Measurements from ENCODE around the gene RBMS2.
"Not testable (repeated sequence)": the region's sequence is repeated elsewhere in the genome, so short reads cannot be mapped to it uniquely, and the experiment has no call there.

Gene RBMS2, protein sequence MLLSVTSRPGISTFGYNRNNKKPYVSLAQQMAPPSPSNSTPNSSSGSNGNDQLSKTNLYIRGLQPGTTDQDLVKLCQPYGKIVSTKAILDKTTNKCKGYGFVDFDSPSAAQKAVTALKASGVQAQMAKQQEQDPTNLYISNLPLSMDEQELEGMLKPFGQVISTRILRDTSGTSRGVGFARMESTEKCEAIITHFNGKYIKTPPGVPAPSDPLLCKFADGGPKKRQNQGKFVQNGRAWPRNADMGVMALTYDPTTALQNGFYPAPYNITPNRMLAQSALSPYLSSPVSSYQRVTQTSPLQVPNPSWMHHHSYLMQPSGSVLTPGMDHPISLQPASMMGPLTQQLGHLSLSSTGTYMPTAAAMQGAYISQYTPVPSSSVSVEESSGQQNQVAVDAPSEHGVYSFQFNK
- total RNA-seq: 1.1 to 2.2 reads per million in 2 donors

GRCh38 chr12:56521590-56522371, at the start of gene RBMS2:
Gene RBMS2 (plus strand): TSS chr12:56521820. CDS start chr12:56522024, 204 bp downstream.
- peak in 2 of 5 experiments; percentile 53 to 67 for DNase-seq

DNA sequence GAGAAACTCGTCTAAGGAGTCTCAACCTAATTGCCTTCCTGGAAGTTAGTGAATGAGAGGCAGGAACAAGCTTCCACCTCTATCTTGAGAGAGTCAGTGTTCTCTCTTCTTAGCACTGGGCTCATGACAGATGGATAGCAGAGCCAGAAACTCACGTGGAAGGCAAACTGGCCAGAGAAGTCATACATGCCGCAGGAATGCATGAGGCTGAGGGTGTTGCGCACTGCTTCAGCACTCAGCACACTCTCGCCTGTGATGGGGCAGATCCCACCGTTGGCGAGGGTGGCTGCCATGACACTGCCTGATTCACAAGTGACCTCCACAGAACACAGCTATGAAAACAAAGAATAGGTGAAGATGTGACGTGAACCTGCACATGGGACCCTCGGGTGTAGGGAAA, 47.2 kb upstream of the RBMS2 start:
- DNase-seq: no peak

- no peak for DNase-seq
Observed at GRCh38 chr12:56476143-56476542, 45.5 kb upstream of the RBMS2 start.

GRCh38 chr12:56476972-56477432, 44.6 kb upstream of the RBMS2 start:
- no peak for DNase-seq

- DNase-seq: no peak
Observed at GRCh38 chr12:56477521-56478225, 43.9 kb upstream of the RBMS2 start.

DNA sequence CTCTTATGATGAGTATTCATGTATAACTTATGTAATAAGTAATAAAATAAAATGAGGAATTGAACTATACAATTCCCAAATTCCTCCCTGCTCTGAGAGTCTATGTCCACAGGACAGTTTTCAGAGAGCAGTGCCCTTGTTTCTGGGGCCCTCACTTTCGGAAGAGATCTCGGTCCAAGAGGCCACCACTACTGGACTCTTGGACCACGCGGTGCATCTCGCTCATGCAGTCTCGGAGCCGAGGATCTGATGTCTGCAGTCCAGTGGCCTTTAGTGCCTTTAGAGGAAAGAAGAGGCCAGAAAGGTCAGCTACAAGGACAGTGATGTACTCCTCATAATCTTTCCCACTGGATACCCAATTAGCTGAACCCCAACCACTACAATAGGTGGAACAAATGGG, 42.0 kb upstream of the RBMS2 start:
- DNase-seq: no peak

DNA sequence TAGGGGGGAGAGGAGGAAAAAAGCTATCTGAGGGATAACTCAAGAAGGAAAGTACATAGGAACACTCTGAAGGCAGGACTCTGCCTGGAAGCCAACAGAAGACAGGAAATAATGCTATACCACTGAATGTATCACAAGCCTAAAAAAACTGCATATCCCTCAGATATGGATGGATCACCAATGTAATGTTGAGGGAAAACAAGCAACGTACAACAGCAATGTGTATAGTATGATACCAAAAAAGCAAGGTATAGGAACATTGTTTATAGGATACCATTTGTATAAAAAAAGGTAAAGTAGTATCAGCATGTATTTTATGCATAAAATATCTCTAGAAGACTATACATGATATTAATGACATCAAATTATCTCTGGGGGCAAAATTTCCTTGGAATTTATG, 37.1 kb upstream of the RBMS2 start:
- DNase-seq: no peak

DNA sequence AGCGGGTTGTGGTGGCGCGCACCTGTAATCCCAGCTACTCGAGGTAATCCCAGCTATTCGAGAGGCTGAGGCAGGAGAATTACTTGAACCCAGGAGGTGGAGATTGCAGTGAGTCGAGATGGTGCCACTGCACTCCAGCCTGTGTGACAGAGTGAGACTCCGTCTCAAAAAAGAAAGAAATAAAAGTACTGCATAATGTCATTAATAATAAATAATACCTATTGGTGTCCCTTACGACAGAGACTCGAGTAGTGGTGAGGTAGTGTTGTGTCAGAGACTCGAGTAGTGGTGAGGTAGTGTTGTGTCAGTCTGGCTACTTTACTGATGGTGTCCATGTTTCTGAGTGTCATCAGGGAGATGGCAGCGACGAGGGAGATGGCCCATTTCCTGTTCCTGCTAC, 34.9 kb upstream of the RBMS2 start:
- DNase-seq: no peak

- DNase-seq: peak in 2 of 5 experiments; percentile 4 to 27
Observed at GRCh38 chr12:56487448-56488040, 34.1 kb upstream of the RBMS2 start.

DNA sequence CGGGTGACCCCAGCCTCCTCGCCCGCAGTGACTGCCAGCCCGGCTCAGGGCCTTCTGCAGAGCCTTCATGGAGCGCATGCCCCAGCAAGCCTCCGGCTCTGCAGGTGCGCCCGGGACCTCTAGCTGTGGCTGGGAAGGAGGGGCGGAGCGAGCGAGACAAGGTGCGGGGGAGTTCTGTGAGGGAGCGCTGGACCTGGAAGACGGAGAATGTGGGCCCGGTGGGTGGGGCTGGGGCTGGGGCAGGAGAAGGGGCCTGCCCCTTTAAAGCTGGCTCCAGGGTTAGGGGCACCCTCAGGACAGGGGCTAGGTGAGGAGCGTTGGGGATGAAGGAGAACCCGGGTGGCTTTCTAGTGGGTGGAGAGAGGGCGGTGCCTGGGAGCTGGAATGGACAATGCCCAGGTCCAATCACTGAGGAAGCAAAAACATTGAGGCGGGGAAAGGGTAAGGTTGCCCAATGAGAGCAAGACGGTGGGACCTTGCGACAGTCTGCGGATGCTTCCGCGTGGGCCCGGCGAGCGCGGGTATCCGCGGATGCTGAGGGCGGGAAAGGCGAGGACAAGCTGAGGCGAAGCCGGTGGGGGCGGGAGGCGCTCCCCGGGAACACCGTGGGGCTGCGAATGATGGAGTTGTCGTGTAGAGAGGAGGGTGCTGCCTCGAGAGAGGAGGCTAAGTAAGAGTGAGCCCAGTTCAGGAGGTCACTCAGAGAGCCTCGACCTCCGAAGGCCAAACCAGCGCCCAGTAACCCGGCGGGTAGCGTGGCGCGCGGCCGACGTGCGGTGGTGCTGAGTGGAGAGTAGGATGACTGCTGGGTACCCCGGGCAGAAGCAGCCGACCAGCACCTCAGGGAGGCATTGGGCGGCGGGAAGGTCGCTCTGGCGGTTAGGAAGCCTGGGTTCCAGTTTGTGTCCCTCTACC, 33.3 kb upstream of the RBMS2 start, which contains the start of gene GLS2:
Gene GLS2, minus strand, starts transcription at position 121 of the 915 bp plus-strand sequence. Its CDS starts 43 bp downstream, at position 78.
- DNase-seq: peak; percentile 28 to 85 (median 60)

DNA sequence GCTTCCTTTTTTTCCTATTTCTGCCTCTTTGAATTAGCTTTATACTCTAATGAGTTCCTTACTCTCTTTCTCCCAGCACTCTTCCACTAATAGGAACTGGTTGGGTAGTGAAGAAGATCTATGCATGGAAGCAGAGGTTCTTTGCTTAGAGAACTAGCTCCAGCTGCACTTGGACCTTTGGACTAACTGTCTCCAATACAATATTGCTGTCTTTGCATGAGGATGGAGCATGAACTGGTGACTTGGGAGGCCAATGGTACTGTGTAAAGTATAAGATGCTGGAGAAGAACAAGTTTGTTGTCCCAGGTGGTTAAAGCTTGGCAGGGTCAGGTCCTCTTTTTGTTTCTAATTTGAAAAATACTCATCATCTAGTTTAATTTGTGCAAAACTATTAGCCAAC, 31.3 kb upstream of the RBMS2 start:
- no peak for DNase-seq

- not testable (repeated sequence) for DNase-seq
Observed at GRCh38 chr12:56493409-56494105, 28.1 kb upstream of the RBMS2 start.

DNA sequence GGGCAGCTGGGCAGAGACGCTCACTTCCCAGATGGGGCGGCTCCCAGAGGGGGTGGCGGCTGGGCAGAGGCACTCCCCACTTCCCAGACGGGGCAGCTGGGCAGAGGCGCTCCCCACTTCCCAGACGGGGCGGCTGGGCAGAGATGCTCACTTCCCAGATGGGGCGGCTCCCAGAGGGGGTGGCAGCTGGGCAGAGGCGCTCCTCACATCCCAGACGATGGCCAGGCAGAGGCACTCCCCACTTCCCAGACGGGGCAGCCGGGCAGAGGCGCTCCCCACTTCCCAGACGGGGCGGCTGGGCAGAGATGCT, 27.6 kb upstream of the RBMS2 start:
- not testable (repeated sequence) for DNase-seq

GRCh38 chr12:56494481-56494880, 27.1 kb upstream of the RBMS2 start:
- DNase-seq: not testable (repeated sequence)

GRCh38 chr12:56496704-56497103, 24.9 kb upstream of the RBMS2 start:
- DNase-seq: peak in 4 of 5 experiments; percentile 10 to 51 (median 26)

GRCh38 chr12:56498126-56498902, 23.3 kb upstream of the RBMS2 start:
- DNase-seq: not testable (repeated sequence)

- DNase-seq: not testable (repeated sequence)
Observed at GRCh38 chr12:56499452-56499851, 22.2 kb upstream of the RBMS2 start.

- not testable (repeated sequence) for DNase-seq
Observed at GRCh38 chr12:56499879-56500278, 21.7 kb upstream of the RBMS2 start.

DNA sequence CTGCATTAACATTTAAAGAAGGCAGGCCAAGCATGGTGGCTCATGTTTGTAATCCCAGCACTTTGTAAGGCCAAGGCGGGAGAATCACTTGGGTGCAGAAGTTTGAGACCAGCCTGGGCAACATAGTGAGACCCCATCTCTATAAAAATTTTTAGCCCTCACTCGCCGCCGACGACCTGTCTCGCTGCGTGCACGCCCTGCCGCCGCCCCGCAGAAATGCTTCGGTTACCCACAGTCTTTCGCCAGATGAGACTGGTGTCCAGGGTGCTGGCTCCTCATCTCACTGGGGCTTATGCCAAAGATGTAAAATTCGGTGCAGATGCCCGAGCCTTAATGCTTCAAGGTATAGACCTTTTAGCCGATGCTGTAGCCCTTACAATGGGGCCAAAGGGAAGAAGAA, 10.8 kb upstream of the RBMS2 start:
- no peak for DNase-seq

DNA sequence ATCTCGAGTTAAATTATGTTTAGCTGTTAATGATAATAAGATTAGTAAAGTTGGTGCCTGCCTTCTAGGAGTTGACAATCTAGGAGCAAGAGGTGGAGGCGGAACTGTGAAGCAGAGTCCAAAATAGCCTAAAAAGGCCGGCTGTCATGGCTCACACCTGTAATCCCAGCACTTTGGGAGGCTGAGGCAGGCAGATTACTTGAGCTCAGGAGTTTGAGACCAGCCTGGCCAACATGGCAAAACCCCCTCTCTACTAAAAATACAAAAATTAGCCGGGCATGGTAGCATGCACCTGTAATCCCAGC, 7.7 kb upstream of the RBMS2 start:
- not testable (repeated sequence) for DNase-seq

Measured in T-helper 2 cell (primary cell).